Body of pancreas (tissue), 4 donors: ENCODE results near the gene MFAP2. TPM values are rescaled to one million over a fixed set of nuclear protein-coding genes. Genes with fewer than 3 reads are reported as not detected.
A peak's percentile ranks its signal among the peaks of the same experiment; 100 is the strongest.
"Not testable (repeated sequence)": the region's sequence is repeated elsewhere in the genome, so short reads cannot be mapped to it uniquely, and the experiment has no call there.

ENCODE experiments used
- ATAC-seq: fragments of 150-250 bp; one replicate; pipeline ENCODE4 v1.9.1; 2016
- DNase-seq, 4 donors: peaks; one replicate each; pipeline ENCODE4 v3.0.0-alpha.2; 2019
- H3K27ac ChIP-seq, 4 donors: fragments of 200-600 bp; sonication (generic); 1 replicate in 3 of 4; 2 replicates in 1 of 4; pipeline versions ENCODE4 v1.5.1 to v1.6.1; 2016 to 2019; ENCODE audit warnings: mild to moderate bottlenecking in 1 of 4, mixed read lengths in 1 of 4, moderate library complexity in 1 of 4
- H3K27me3 ChIP-seq, 2 donors: fragments of 200-600 bp; sonication (generic); one replicate each; pipeline ENCODE4 v1.6.0; 2016; ENCODE audit warnings: mild to moderate bottlenecking in 1 of 2
- H3K36me3 ChIP-seq, 2 donors: fragments of 200-600 bp; sonication (generic); replicated peaks in 1 of 2; 2 replicates each; pipeline ENCODE4 v1.5.1; 2016; ENCODE audit warnings: low read depth in 2 of 2; ENCODE audit not compliant: insufficient read depth in 1 of 2
- H3K4me1 ChIP-seq: fragments of 200-600 bp; sonication (generic); one replicate; pipeline ENCODE4 v1.6.0; 2016
- H3K4me3 ChIP-seq, 2 donors: fragments of 200-600 bp; sonication (generic); 1 replicate in 1 of 2; 2 replicates in 1 of 2; pipeline ENCODE4 v1.5.1; 2016 to 2019
- H3K9me3 ChIP-seq, 3 donors: fragments of 200-600 bp; sonication (generic); 1 replicate in 2 of 3; 2 replicates in 1 of 3; pipeline ENCODE4 v1.5.1; 2016
- CTCF ChIP-seq, 7 experiments: fragments of 450-650 bp in 4 of 7; fragments of 200-600 bp in 3 of 7; sonication (generic) in 3 of 7; IDR thresholded peaks; one replicate each; pipeline ENCODE4 v1.5.1; 2016 to 2019; ENCODE audit warnings: antibody characterized with exemption in 7 of 7
- POLR2A ChIP-seq, 3 donors: fragments of 450-650 bp; IDR thresholded peaks; one replicate each; pipeline ENCODE4 v1.6.1; 2016; ENCODE audit warnings: antibody characterized with exemption in 3 of 3, mild to moderate bottlenecking in 2 of 3
- WGBS, 2 donors: methylation state at CpG; one replicate each; pipeline ENCODE4 v1.1.5; 2017; 5-methylcytosine and 5-hydroxymethylcytosine counted together
- intact Hi-C: fragments of 100-400 bp; cut with DNase I; formaldehyde crosslinking; loops from one replicate; pipeline ENCODE4 v1.15.1; 2023
- total RNA-seq, 2 donors: library from RNA; depleted of rRNA; stranded (reverse); fragments of >200 nt; gene quantifications; one replicate each; pipeline ENCODE4 v1.1.0, GENCODE V29; 2016

Gene MFAP2
- total RNA-seq, 2 donors from 2014 or later, result 1.3 to 13.5 TPM

GRCh38 chr1:16946646-16947045, 33.8 kb downstream of the MFAP2 start:
- no peak for DNase-seq
- peaks cover 20% of the 10 kb centered on the region for H3K4me1 ChIP-seq
- no peaks in the 10 kb centered on the region for H3K9me3 ChIP-seq
- no peak overlapping the region for H3K4me3 ChIP-seq
- H3K27ac ChIP-seq, result no peak overlapping the region
- peaks cover 0 to 3% of the 10 kb centered on the region in 2 donors for H3K36me3 ChIP-seq
- WGBS, 2 donors, result 90 to 92% methylated on average over 19 of the region's 19 CpGs
- intact Hi-C loops, result loop anchor here (5.0 kb wide), 1 partner anchor 324 kb away; no protein-coding TSS in a partner anchor
- TF ChIP-seq POLR2A (IDR thresholded peaks at IDR 0.05) (no peak), CTCF (IDR thresholded peaks at IDR 0.05) (no peak)
- no peak for ATAC-seq
- no peaks in the 10 kb centered on the region for H3K27me3 ChIP-seq

GRCh38 chr1:16946185-16946584, 34.2 kb downstream of the MFAP2 start:
- H3K27me3 ChIP-seq, DNase-seq, H3K9me3 ChIP-seq, H3K36me3 ChIP-seq, H3K27ac ChIP-seq, ATAC-seq, H3K4me3 ChIP-seq: not testable (repeated sequence)
- intact Hi-C loops, result loop anchor here (5.0 kb wide), 1 partner anchor 324 kb away; no protein-coding TSS in a partner anchor
- WGBS, 2 donors, result 87 to 88% methylated on average over 13 of the region's 13 CpGs
- peaks cover 20% of the 10 kb centered on the region for H3K4me1 ChIP-seq

GRCh38 chr1:16945512-16945911, 34.9 kb downstream of the MFAP2 start:
- DNase-seq, H3K27me3 ChIP-seq, H3K27ac ChIP-seq, H3K36me3 ChIP-seq, ATAC-seq, H3K4me3 ChIP-seq, H3K9me3 ChIP-seq: not testable (repeated sequence)
- peaks cover 20% of the 10 kb centered on the region for H3K4me1 ChIP-seq
- intact Hi-C loops, result loop anchor here (5.0 kb wide), 1 partner anchor 323 kb away; no protein-coding TSS in a partner anchor
- WGBS, 2 donors, result 89 to 90% methylated on average over 8 to 9 of the region's 9 CpGs

- no peak for DNase-seq
- peaks cover 0 to 3% of the 10 kb centered on the region in 2 donors for H3K36me3 ChIP-seq
These were observed 36.4 kb downstream of the MFAP2 start for GRCh38 chr1:16944038-16944437.

GRCh38 chr1:16939386-16940180, 40.8 kb downstream of the MFAP2 start:
- WGBS, 2 donors, result 92 to 97% methylated on average over 32 of the region's 32 CpGs
- peak; percentile 20 for ATAC-seq
- H3K36me3 ChIP-seq, intact Hi-C loops, H3K4me1 ChIP-seq, DNase-seq, H3K27me3 ChIP-seq, H3K9me3 ChIP-seq, H3K27ac ChIP-seq, H3K4me3 ChIP-seq: not testable (repeated sequence)

More at GRCh38 chr1:16944038-16944437, 36.4 kb downstream of the MFAP2 start:
- ATAC-seq, result no peak
- TF ChIP-seq POLR2A (IDR thresholded peaks at IDR 0.05) (no peak), CTCF (IDR thresholded peaks at IDR 0.05) (no peak)
- WGBS, 2 donors, result 90 to 92% methylated on average over 19 of the region's 19 CpGs
- H3K27me3 ChIP-seq, result no peaks in the 10 kb centered on the region
- peaks cover 13% of the 10 kb centered on the region for H3K4me1 ChIP-seq
- no peak overlapping the region for H3K4me3 ChIP-seq
- H3K27ac ChIP-seq, result no peak overlapping the region
- no peaks in the 10 kb centered on the region for H3K9me3 ChIP-seq
- intact Hi-C loops, result no loop called here

GRCh38 chr1:16938351-16939321, 41.8 kb downstream of the MFAP2 start:
- H3K36me3 ChIP-seq, result no peaks in the 10 kb centered on the region
- no peak for TF ChIP-seq POLR2A (IDR thresholded peaks at IDR 0.05)
- TF ChIP-seq CTCF (IDR thresholded peaks at IDR 0.05), result no peak
- no peak overlapping the region for H3K27ac ChIP-seq
- no peak overlapping the region for H3K4me3 ChIP-seq
- 63 to 65% methylated on average over 17 to 51 of the region's 51 CpGs for WGBS, 2 donors
- no peak for ATAC-seq
- intact Hi-C loops, result no loop called here
- H3K9me3 ChIP-seq, result no peaks in the 10 kb centered on the region
- no peak for DNase-seq
- H3K27me3 ChIP-seq, result no peaks in the 10 kb centered on the region
- no peaks in the 10 kb centered on the region for H3K4me1 ChIP-seq

- H3K9me3 ChIP-seq, H3K27me3 ChIP-seq, H3K4me3 ChIP-seq, intact Hi-C loops, H3K36me3 ChIP-seq, DNase-seq, H3K27ac ChIP-seq, ATAC-seq, H3K4me1 ChIP-seq: not testable (repeated sequence)
- 86 to 90% methylated on average over 15 to 16 of the region's 16 CpGs for WGBS, 2 donors
These were observed 43.8 kb downstream of the MFAP2 start for GRCh38 chr1:16936580-16936979.

- H3K4me1 ChIP-seq, H3K36me3 ChIP-seq, H3K4me3 ChIP-seq, H3K27me3 ChIP-seq, intact Hi-C loops, H3K9me3 ChIP-seq, DNase-seq, ATAC-seq, H3K27ac ChIP-seq: not testable (repeated sequence)
These were observed 46.5 kb downstream of the MFAP2 start for GRCh38 chr1:16933945-16934344.
